B cell (primary cell): ENCODE results near the gene PSKH1. TPM values are rescaled to one million over a fixed set of nuclear protein-coding genes. Genes with fewer than 3 reads are reported as not detected.

Source experiments
- ATAC-seq: fragments of 200-7000 bp; cut with Tn5 transposase; one replicate; pipeline ENCODE4 v1.10.0; 2021; ENCODE audit warnings: low read depth, mild to moderate bottlenecking, moderate number of reproducible peaks, moderate library complexity
- CTCF ChIA-PET: fragments of 350-600 bp; sonication (Branson Sonifier 250); formaldehyde crosslinking; loops from one replicate; lab custom pipeline; 2021; ENCODE audit warnings: antibody characterized with exemption, inconsistent platforms; lab: Charles Lee
- POLR2A ChIA-PET: fragments of 350-600 bp; sonication (Branson Sonifier 250); formaldehyde crosslinking; loops from one replicate; lab custom pipeline; 2021; ENCODE audit warnings: antibody characterized with exemption; lab: Charles Lee
- DNase-seq: peaks from one replicate; pipeline ENCODE4 v3.0.0; 2013
- H2AFZ ChIP-seq: 2 replicates; pipeline ENCODE4 v1.6.1; 2012; ENCODE audit warnings: mild to moderate bottlenecking, low read depth, low read length; ENCODE audit not compliant: insufficient read depth, poor library complexity, severe bottlenecking
- H3K27ac ChIP-seq, 2 donors: 1 replicate in 1 of 2; 2 replicates in 1 of 2; pipeline ENCODE4 v1.5.1; 2012 to 2013; ENCODE audit warnings: low read length in 2 of 2, mild to moderate bottlenecking in 2 of 2, moderate library complexity in 1 of 2
- H3K27me3 ChIP-seq, 4 experiments: fragments of 200-600 bp in 1 of 4; sonication (generic) in 1 of 4; replicated peaks in 1 of 4; 1 replicate in 2 of 4; 2 replicates in 2 of 4; pipeline versions ENCODE4 v1.6.1 to v1.7.0; 2013 to 2016; ENCODE audit warnings: low read length in 3 of 4, mild to moderate bottlenecking in 2 of 4, mixed read lengths in 1 of 4, moderate library complexity in 1 of 4; ENCODE audit not compliant: insufficient read depth in 4 of 4, control insufficient read depth in 3 of 4; ENCODE audit errors: control extremely low read depth in 1 of 4
- H3K36me3 ChIP-seq, 2 experiments: replicated peaks in 1 of 2; 1 replicate in 1 of 2; 2 replicates in 1 of 2; pipeline versions ENCODE4 v1.6.1 to v1.7.1; 2013; ENCODE audit warnings: low read length in 1 of 2; ENCODE audit not compliant: insufficient read depth in 2 of 2, control insufficient read depth in 1 of 2; ENCODE audit errors: control extremely low read depth in 1 of 2, extremely low read depth in 1 of 2
- H3K4me1 ChIP-seq, 2 donors: fragments of 200-600 bp in 1 of 2; sonication (generic) in 1 of 2; 1 replicate in 1 of 2; 2 replicates in 1 of 2; pipeline versions ENCODE4 v1.5.1 to v1.6.1; 2013 to 2017; ENCODE audit warnings: low read length in 2 of 2; ENCODE audit not compliant: control insufficient read depth in 2 of 2, insufficient read depth in 2 of 2
- H3K4me2 ChIP-seq: replicated peaks from 2 replicates; pipeline ENCODE3; 2012; ENCODE audit warnings: mild to moderate bottlenecking, low read depth, low read length; ENCODE audit not compliant: poor library complexity, severe bottlenecking
- H3K4me3 ChIP-seq, 5 experiments: fragments of 200-600 bp in 1 of 5; sonication (generic) in 1 of 5; 1 replicate in 3 of 5; 2 replicates in 2 of 5; pipeline versions ENCODE4 v1.5.1 to v1.7.0; 2011 to 2016; ENCODE audit warnings: low read length in 4 of 5, mild to moderate bottlenecking in 4 of 5, low read depth in 2 of 5, control low read depth in 1 of 5, moderate library complexity in 1 of 5; ENCODE audit not compliant: insufficient read depth in 1 of 5; ENCODE audit errors: control extremely low read depth in 1 of 5, extremely low read depth in 1 of 5
- H3K79me2 ChIP-seq: fragments of 200-600 bp; sonication (generic); one replicate; pipeline ENCODE4 v1.6.0; 2016; ENCODE audit warnings: low read length; ENCODE audit not compliant: control insufficient read depth, insufficient read depth
- H3K9ac ChIP-seq: fragments of 200-600 bp; sonication (generic); 2 replicates; pipeline ENCODE4 v1.6.1; 2017; ENCODE audit warnings: mild to moderate bottlenecking, low read length, moderate library complexity
- H3K9me3 ChIP-seq, 3 donors: one replicate each; pipeline versions ENCODE4 v1.6.1 to v1.7.1; 2013; ENCODE audit warnings: low read length in 2 of 3; ENCODE audit not compliant: control insufficient read depth in 2 of 3, insufficient read depth in 1 of 3; ENCODE audit errors: control extremely low read depth in 1 of 3
- H4K20me1 ChIP-seq: 2 replicates; pipeline ENCODE4 v1.6.0; 2012; ENCODE audit warnings: mild to moderate bottlenecking, low read length; ENCODE audit not compliant: insufficient read depth, control insufficient read depth, poor library complexity, severe bottlenecking
- H3K27ac Mint-ChIP-seq: one replicate; pipeline ENCODE4 v1.8.0; 2021; ENCODE audit warnings: mixed read lengths
- H3K27me3 Mint-ChIP-seq: one replicate; pipeline ENCODE4 v1.8.0; 2021; ENCODE audit warnings: mixed read lengths
- H3K4me1 Mint-ChIP-seq: one replicate; pipeline ENCODE4 v1.8.0; 2021; ENCODE audit warnings: mixed read lengths
- H3K4me3 Mint-ChIP-seq: one replicate; pipeline ENCODE4 v1.8.0; 2021; ENCODE audit warnings: mixed read lengths
- H3K9me3 Mint-ChIP-seq: one replicate; pipeline ENCODE4 v1.8.0; 2022; ENCODE audit warnings: mixed read lengths; ENCODE audit not compliant: insufficient read depth
- EZH2 ChIP-seq: IDR thresholded peaks from 2 replicates; pipeline ENCODE4 v1.6.1; 2012; ENCODE audit warnings: borderline replicate concordance, low read depth, mild to moderate bottlenecking, moderate library complexity, low read length; ENCODE audit not compliant: insufficient read depth, poor library complexity, severe bottlenecking
- WGBS: methylation state at CpG from one replicate; pipeline ENCODE4 v1.1.5; 2013; ENCODE audit warnings: missing lambda C conversion rate; ENCODE audit not compliant: insufficient coverage; 5-methylcytosine and 5-hydroxymethylcytosine counted together
- intact Hi-C: fragments of 100-400 bp; cut with micrococcal nuclease; formaldehyde crosslinking; loops from one replicate; pipeline ENCODE4 v1.10.0; 2022
- polyA plus RNA-seq: library from polyadenylated mRNA; depleted of rRNA; stranded (reverse); fragments of >200 nt; gene quantifications from 2 replicates; pipeline ENCODE4 v1.2.3, GENCODE V29; 2012
- total RNA-seq, 2 donors: library from RNA; stranded (reverse); fragments of 120-200 nt in 1 of 2; gene quantifications; 1 replicate in 1 of 2; 2 replicates in 1 of 2; pipeline versions ENCODE4 v1.2.3 to v1.2.4, GENCODE V29; 2013 to 2022
- TF ChIP-seq, protein P1 (sequence below): fragments of 200-600 bp; IDR thresholded peaks from one replicate; pipeline ENCODE4 v1.8.0; 2022; ENCODE audit warnings: antibody characterized with exemption, mild to moderate bottlenecking

The PSKH1 gene
- total and polyA plus RNA-seq, 2 donors (not counting 1 experiment from before 2014, with no cell fraction given) = 20.1 to 29.1 TPM

DNA sequence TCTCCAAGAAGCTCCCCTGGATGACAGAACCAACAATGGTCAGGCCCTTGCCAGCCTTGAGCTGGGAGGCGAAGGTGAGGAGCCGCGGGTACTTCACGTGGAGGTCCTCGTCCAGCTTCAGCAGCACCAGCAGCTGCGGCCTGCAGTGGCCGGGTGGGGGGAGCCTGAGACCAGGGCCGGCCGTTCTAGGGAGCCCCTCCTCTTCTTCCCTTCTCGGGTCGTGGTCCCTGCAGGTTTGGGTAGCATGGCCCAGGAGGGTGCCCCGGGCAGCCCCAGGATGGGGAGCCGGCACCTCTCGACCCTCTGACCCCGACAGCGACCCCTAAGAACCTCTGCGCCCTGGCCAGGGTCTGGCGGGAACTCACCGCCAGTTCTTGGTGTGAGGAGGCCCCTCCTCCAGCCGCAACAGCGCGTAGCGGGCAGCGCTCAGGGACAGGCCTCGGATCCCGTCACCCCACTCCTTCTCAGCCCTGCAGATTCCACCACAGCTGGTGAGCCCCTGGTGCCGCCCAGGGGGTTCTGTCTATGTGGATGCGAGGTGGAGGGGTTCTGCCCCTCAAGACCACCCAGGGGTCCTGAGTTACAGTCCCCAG, 54.0 kb downstream of the PSKH1 start:
- WGBS = 96% methylated on average over 17 of the region's 28 CpGs
- Mint-ChIP-seq H3K27ac (no peak overlapping the region), H3K27me3 (no peaks in the 10 kb centered on the region), H3K4me3 (no peak overlapping the region), H3K4me1 (peaks cover 2% of the 10 kb centered on the region), H3K9me3 (no peaks in the 10 kb centered on the region)
- Histone ChIP-seq H3K27me3 (no peaks in the 10 kb centered on the region), H3K9ac (no peak overlapping the region), H3K79me2 (peaks cover 27% of the 10 kb centered on the region), H4K20me1 (peaks cover 8% of the 10 kb centered on the region), H3K9me3 (no peaks in the 10 kb centered on the region), H3K36me3 (peaks cover 0 to 15% of the 10 kb centered on the region in 2 experiments), H3K27ac (no peak overlapping the region), H3K4me1 (peaks cover 0 to 5% of the 10 kb centered on the region in 2 donors), H3K4me2 (no peak overlapping the region), H3K4me3 (no peak overlapping the region), H2AFZ (no peak overlapping the region)
- TF ChIP-seq, protein P1, sequence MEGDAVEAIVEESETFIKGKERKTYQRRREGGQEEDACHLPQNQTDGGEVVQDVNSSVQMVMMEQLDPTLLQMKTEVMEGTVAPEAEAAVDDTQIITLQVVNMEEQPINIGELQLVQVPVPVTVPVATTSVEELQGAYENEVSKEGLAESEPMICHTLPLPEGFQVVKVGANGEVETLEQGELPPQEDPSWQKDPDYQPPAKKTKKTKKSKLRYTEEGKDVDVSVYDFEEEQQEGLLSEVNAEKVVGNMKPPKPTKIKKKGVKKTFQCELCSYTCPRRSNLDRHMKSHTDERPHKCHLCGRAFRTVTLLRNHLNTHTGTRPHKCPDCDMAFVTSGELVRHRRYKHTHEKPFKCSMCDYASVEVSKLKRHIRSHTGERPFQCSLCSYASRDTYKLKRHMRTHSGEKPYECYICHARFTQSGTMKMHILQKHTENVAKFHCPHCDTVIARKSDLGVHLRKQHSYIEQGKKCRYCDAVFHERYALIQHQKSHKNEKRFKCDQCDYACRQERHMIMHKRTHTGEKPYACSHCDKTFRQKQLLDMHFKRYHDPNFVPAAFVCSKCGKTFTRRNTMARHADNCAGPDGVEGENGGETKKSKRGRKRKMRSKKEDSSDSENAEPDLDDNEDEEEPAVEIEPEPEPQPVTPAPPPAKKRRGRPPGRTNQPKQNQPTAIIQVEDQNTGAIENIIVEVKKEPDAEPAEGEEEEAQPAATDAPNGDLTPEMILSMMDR = no peak
- no peak for TF ChIP-seq EZH2
- intact Hi-C loops = no loop called here
- no peak for ATAC-seq
- CTCF ChIA-PET = interaction anchor here (0.6 to 1.4 kb wide), 5 partner anchors 10 to 97 kb away, joined by 3 to 5 read pairs (median 3); partner anchors contain the start of gene PSMB10
- DNase-seq = no peak
- POLR2A ChIA-PET = no interaction called here

DNA sequence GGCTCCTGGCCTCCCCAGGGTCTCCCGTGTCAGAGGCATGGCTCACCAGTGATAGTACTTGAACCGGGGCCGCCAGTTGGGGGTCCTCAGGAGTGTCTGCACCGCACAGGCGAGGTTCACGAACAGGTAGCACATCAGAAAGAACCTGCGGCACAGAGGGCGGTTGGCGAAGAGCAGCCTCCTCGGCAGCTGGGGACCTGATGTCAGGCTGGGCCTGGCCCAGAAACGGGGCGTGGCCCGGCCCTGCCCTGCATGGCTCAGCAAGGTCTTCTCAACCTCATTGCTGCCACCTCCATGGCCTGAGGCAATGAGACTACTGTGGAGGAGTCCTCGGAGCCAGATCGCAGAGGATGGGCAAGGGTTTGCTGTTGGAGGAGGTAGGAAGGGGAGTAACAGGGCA, 55.0 kb downstream of the PSKH1 start:
- Mint-ChIP-seq H3K27ac (no peak overlapping the region), H3K9me3 (no peaks in the 10 kb centered on the region), H3K27me3 (no peaks in the 10 kb centered on the region), H3K4me3 (no peak overlapping the region), H3K4me1 (no peaks in the 10 kb centered on the region)
- Histone ChIP-seq H3K9ac (no peak overlapping the region), H3K27ac (no peak overlapping the region), H3K36me3 (peaks cover 0 to 15% of the 10 kb centered on the region in 2 experiments), H3K79me2 (peaks cover 19% of the 10 kb centered on the region), H3K4me1 (no peaks in the 10 kb centered on the region), H4K20me1 (no peaks in the 10 kb centered on the region), H3K9me3 (no peaks in the 10 kb centered on the region), H3K27me3 (no peaks in the 10 kb centered on the region), H3K4me3 (no peak overlapping the region), H3K4me2 (no peak overlapping the region), H2AFZ (no peak overlapping the region)
- DNase-seq (no peak), ATAC-seq (no peak)
- ChIA-PET POLR2A (no interaction called here), CTCF (no interaction called here)
- TF ChIP-seq EZH2 = no peak
- 98% methylated on average over 14 of the region's 15 CpGs for WGBS
- intact Hi-C loops = no loop called here
